Glomerular visceral epithelial cell (primary cell): ENCODE data around the gene COA6.
"Not testable (repeated sequence)": the region's sequence is repeated elsewhere in the genome, so short reads cannot be mapped to it uniquely, and the experiment has no call there.

Experiments
- DNase-seq: peaks from one replicate; pipeline ENCODE4 v3.0.0-alpha.2; 2016; ENCODE audit errors: extremely low spot score

Gene COA6, protein sequence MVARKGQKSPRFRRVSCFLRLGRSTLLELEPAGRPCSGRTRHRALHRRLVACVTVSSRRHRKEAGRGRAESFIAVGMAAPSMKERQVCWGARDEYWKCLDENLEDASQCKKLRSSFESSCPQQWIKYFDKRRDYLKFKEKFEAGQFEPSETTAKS

DNA sequence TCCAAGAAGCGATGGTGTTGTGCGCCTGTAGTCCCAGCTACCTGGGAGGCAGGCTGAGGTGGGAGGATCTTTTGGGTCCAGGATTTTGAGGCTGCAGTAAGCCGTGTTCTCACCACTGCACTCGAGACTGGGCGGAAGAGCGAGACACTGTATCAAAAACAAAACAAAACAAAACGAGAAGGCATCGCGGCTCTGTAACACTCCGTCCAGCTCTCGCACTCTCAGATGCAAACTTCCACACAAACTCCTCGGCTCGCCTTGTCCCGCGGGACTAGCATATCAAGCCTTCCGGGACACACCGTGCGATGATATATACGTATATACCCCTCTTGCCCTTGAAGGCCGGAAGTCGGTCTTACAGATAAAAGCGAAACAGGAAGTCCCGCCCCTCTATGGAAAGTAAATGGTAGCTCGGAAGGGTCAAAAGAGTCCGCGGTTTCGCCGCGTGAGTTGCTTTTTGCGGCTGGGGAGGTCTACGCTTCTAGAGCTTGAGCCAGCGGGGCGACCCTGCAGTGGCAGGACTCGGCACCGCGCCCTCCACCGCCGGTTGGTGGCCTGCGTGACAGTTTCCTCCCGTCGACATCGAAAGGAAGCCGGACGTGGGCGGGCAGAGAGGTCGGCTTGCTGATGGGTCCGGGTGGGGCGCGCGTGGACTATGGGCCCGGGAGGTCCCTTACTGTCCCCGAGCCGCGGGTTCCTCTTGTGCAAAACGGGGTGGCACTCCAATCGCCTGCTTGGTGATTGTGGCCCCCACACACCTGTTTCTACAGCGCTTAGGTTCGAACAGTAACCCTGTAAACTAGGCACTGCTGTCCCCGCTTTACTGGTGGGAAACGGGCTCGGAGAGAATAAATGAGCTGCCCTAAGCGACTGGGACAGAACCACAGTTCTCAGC, at the start of gene COA6:
Gene COA6 (plus strand): TSS at position 393 of the 895 bp plus-strand sequence. CDS start 11 bp downstream, at position 404.
- DNase-seq: peak; percentile 95

DNA sequence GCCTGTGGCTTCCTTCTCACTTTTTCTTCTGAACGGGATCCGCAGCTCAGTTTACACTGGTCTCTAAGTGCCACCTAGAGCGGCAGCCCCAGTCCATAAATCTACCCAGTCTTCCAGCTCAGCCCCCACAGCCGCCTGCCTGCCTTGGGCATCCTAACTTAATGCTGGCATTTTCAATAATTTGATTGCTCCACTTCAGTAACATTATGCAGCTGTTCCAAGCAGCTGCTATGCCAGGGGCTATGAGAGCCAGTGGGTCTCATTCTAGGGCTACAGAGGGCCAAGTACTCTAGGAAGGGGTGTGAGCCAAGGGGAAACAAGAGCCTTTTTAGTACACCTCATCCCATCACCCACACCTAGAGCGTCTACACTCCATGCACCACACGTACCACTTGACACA, 48.4 kb upstream of the COA6 start:
- no peak for DNase-seq

DNA sequence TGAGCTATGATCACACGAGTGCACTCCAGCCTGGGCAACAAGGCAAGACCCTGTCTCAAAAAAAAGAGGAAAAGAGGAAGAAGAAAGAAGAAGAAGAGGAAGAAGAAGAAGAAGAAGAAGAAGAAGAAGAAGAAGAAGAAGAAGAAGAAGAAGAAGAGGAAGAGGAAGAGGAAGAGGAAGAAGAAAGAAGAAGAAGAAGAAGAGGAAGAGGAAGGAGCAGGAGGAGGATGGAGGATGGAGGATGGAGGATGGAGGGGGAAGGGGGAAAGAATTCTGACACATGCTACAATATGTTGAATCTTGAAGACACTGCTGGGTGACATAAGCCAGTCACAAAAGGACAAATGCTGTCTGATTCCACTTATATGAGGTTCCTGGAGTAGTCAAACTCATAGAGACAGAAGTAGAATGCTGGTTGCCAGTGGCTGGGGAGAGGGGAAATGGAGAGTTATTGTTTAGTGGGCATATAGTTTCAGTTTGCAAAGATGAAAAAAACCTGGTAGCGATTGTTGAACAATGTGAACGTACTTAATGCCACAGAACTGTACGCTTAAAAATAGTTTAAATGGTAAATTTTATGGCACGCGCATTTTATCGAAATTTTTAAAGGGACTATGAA, 47.3 kb upstream of the COA6 start:
- DNase-seq: no peak

DNA sequence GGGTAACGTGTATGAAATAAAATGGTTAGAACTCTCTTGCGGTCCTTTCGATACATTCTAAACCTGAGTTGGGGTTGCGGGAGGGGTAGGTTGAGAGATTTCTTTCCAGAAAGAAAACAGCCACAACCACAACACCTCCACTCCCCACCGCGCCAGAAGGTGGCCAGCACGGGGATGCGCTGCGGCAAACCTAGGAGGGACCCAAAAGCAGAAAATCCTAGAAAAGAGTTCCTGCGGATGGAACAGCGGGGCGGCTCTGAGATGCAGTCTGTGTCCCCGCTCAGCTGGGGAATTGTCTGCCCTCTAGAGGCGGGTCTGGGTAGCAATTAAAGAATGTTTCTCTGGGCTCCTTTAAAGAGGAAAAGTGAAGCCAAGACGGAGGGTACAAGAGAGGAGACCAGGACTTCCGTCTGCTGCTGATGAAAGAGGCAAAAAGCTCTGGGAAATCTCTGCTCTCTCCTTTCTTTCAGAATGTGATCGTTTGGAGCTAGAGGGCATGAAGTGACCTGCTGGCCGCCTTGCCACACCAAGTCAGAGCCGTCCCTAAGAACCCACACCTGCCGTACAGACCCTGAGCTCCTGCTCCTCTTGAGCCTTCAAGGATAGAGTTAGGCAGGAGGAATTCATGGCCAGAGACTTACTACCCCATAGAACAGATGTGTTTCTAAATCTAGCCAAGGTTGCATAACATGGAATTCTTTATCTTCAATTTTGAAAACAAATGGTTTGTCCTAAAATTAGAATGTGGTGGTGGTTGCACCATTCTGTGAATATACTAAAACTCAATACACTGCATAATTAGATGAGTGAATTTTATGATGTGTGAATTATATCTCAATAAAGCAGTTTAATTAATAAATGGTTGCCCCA, 46.5 kb upstream of the COA6 start:
- peak; percentile 55 for DNase-seq

DNA sequence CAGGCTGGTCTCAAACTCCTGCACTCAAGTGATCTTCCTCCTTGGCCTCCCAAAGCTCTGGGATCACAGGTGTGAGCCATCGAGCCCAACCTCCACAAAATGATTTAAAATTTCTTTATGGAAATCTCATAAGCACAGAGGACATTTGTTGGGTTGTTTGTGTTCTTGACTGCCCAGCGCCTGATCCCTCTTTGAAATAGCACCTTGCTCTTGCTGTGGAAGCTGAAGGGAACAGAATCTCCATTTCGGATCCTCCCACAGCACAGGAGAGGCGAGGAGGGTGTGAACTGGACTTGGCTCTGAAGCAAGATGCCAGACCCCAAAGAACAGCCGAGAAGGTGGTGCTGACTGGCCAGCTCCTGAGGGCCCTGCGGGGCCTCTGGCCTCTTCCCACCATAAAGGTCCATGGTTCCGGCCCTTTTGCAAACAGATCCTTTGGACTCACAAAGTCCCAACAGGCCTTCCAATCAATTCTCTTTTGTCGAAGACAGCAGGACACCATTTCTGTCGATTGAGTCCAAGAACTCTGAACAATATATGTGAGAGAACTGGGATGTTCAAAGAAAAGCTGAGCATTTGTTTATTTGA, 45.6 kb upstream of the COA6 start:
- DNase-seq: no peak

DNA sequence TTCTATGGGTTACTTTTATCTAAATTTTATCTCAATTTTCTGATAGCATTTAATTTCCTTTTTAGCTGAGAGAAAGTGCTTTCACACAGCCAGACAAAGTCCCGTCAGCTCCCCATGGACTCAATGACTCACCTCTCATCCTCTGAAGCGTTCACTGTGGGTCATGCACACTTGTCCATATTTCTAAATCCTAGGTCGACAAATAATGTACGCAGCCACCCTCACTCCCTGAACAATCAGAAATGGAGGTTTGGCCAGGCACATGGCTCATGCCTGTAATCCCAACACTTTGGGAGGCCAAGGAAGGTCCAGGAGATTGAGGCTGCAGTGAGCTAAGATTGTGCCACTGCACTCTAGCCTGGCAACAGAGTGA, 42.4 kb upstream of the COA6 start:
- DNase-seq: no peak

DNA sequence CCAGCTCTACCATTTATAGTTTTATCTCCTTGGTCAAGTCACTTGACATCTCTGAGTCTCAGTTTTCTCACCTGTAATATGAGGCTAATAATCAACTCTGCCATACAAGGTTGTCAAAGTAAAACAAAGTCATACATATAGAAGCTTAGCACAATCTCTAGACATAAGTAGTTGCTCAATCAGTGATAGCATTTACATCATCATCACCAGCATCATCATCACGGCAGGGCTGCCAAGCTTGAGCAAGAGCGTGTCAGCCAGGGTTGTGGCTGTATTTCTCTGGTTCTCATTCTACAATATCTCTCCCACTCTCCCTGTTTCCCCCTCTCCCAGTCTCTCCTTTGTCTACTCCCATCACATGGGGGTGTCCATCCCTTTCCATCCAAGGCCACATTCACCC, 41.7 kb upstream of the COA6 start:
- DNase-seq: no peak

DNA sequence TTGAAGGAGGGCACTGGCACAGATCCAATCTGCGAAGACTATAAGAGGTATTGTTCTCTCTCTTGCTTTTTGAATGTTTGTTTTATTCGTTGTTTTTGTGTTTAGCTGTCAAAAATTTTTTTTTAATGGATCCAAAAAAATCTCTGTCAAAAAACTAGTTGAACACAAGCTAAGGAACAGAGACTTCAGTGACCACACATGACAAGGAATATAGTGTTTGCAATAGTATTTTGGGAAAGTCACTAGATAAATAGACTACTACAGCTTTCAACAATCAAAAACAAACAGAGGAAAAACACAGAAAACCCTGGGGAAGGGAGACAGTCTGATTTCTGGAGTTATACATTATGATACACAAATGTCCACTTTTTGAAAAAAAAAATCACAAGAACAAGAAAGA, 36.9 kb upstream of the COA6 start:
- no peak for DNase-seq

DNA sequence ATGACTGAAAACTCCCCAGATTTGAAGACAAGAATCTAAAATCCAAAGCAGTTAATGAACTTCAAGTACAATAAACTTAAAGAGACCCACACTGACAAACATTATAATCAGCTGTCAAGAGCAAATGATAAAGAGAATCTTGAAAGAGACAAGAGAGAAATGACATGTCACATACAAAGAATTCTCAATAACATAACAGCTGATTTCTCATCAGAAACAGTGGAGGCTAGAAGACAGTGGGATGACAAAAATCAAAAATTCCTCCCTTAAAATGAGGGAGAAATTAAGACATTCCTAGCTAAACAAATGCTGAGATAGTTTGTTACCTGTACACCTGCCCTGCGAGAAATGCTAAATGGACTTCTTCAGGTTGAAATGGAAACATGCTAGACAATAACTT, 36.0 kb upstream of the COA6 start:
- DNase-seq: no peak

DNA sequence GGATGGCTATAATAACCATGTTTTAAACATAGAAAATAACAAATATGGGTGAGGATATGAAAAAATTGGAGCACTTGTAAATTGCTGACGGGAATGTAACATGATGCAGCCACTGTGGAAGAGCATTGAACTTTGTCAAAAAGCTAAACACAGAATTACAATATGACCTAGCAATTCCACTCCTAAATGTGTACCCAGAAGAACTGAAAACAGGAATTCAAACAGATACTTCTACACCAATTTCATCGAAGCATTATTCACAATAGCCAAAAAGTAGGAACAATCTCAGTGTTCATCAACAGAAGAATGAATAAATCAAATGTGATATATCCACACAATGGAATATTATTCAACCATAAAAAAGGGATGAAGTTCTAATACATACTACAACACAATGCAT, 32.7 kb upstream of the COA6 start:
- no peak for DNase-seq

DNA sequence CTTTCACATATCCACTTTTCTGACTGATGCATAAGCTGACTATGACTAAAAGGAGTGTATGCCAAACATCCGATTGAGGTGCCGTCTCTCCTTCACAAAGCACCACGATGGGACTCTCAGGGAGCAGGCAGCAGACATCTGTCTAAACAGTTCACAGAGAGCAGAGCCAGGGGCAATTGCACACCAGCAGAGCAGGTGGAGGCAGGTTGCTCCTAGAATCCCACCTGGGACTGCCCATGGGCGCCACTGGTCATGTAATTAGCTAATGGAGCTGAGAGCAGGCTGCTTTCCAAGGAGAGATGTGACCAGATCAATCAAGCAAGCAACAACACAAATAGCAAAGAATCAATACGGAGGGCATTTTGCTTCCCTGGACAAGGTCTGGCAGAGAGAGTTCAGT, 30.5 kb upstream of the COA6 start:
- DNase-seq: no peak

DNA sequence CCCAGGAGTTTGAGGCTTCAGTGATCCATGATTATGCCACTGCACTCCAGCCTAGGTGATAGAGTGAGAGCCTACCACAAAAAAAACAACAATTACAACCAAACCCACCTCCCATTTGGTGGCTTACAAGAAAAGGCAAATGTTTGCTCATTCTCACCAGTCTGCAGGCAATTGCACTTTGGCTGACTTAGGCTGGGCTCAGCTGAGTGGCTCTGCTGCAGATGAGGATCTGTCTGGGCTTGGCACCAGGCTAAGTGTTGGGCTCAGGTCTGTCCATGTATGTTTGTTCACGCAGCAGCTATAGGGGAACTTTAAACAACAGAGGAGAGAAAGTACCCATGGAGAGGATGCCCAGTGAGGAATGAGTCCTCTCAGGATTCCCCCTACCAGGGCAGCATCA, 28.0 kb upstream of the COA6 start:
- DNase-seq: no peak

DNA sequence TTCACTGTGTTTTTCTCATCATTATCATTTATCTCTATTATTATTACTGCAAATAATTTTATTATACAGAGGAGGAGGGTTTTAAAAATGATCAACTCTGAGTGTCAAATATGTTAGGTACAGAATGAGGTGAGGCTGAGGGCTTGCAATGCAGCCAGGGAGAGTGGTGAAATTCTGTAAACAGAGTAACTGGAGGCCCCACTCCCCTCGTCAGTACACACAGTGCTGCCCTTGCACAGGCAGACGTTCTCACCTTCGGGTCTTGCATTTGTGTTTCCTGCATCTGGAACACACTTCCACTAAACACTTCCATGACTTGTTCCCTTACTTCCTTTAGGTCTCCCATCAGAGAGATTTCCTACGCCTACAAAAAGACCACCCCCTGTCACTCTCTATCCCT, 24.3 kb upstream of the COA6 start:
- no peak for DNase-seq

DNA sequence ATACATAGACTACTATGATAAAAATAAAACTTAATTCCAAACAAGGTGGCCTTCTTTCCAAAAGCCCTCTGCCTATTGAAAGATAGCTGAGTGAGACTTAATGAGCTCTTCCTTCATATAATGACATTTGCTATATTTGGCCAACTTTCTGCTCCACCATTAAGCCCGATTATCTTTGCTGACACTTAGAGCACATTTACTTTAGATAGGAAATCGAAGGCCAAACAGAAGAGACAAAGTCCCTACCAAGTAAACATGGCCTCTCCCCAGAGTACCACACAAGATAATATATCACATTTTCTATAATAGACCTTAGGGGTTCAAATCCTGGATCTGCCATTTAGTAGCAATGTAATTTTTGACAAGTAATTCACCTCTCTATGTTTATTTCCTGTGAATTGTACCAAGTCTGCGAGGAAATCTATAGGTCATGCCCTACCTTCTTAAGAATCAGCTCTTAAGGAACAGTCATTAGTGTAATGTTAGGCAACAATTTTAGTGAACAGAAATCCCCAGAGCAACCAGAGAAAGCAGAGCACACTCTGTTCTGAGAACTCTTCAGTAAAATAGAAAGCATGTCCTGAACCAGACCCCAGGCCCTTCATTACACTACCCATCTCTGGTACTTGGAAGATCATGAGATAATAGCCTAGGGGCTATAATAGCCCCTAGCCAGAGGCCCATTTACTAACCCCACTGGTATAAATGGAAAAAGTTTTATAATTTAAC, 17.3 kb upstream of the COA6 start:
- no peak for DNase-seq

DNA sequence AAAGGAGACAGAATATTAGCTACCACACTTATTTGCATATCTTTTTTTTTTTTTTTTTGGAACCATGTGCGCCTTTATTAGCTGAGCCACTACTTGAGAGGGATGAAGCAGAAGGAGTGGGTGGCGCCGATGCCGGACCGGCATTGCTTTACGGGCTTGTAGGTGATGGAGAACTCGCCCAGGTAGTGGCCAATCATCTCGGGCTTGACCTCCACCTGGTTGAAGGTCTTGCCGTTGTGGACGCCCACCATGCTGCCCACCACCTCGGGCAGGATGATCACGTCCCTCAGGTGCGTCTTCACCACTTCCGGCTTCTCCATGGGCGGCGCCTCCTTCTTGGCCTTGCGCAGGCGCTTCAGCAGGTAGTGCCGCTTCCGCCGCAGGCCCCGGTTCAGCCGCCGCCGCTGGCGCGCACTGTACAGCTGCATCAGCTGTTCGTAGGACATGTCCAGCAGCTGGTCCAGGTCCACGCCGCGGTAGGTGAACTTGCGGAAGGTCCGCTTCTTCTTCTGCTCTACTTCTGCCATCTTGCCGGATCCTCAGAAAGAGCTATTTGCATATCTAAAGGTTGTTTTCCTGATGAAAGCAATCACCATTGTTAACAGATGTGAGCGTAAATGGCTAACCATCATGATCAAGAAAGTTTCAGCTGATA, 16.5 kb upstream of the COA6 start:
- not testable (repeated sequence) for DNase-seq

DNA sequence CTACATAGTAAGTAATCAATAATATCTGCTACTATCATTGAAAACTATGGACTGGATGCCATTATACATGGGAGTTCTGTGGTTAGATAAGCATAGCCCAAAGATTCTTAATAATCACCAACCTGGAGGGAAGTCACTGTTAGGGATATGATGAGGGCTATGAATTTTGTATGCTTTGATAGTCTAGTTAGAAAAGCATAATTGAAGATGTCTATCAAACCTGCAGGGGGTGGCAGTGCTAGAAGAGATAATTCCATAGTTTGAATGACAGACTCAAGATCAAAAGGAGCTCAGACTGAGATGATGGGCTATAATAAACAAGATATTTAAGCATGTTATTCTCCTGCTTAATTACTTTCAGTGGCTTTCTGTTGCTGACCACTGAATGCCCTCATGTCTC, 15.4 kb upstream of the COA6 start:
- DNase-seq: no peak

DNA sequence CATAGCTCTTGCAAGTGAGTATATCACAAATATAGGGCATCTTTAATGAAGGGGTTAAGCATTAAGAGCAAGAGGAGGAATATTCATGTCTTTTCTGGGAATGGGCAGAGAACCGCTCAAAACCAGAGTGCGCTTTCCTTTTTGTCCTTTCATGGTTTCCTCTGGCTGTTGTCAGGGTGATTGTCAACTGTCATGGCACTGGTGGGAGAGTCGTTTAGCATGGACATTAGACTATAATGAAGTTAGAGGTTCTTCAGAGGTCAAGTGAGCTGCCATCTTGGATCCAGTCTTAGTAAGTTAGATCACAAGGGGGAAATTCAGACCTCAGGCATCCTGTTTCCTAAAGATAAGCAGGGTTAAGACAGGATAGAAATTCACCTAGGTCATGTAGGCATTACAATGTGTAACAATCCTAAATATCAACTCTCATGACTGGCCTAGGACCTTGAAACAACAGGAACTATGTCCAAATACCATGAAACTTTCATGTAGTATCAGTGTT, 12.1 kb upstream of the COA6 start:
- no peak for DNase-seq

DNA sequence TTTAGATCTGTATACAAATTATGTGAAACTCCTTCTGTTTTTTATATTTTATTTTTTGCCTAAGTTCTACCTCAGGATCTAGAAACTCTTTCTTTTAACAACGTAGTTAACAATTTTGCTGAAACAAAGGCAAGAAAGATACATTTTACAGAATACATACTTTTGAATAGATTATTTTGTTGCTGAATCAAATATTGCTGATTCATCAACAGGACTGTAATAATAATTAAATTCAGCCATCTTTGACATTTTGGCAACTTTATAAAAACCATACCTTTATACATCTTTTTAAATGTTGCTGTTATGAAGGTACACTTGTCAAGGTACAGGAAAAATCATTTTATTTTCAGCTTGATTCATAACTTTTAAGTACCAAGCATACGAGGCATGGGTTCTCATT, 10.7 kb upstream of the COA6 start:
- DNase-seq: no peak

DNA sequence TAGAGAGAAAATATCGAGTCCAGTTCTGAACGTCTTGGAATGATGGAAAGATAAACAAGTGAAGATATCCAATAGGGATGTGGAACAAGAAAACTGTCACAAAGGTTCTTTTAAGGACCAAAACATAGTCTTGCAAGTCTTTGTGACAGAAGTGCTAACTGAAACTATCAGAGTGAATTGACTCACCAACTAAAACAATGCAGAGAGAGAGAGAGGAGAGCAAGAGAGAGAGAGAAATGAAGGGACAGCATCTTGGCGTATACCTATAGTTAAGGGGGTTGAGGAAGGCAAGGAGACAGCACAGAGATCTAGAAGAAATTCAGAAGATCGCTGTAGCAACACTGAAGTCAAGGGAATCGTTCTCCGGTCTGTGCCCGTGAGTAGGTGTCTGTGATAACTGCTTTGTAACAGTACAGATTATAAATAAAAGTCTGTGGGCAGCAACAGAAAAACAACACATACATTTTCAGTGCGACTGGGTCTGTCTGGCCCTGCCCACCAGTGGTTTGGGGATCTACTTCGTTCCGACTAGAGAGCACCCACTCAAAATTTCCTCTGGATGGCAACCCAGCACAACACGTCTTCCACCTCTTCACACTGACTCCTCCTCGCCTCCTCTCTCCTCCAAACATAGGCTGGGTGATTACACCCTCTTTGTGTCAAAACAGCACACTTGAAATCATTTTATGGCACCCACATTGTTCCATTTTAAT, 4.8 kb upstream of the COA6 start:
- no peak for DNase-seq

DNA sequence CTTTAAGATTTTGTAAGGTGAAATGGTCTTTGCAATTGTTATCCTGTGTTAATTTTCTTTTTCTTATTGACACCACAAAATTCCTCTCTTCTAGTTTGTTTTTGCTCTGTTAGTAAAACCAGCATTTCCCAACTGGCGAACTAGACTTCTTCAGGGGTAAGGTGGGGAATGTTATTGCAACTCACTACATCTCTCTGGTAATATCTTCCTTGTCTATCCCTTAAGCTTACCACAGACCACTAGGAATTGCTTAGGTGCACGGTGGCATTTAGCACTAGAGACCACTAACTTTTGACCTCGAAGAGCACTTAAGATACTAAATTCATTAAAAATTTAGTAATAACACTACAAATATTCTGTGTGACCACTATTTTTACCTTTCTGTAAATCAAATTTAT, 4.2 kb upstream of the COA6 start:
- no peak for DNase-seq
